ENCODE results near the gene FAT1.

The FAT1 gene

DNA sequence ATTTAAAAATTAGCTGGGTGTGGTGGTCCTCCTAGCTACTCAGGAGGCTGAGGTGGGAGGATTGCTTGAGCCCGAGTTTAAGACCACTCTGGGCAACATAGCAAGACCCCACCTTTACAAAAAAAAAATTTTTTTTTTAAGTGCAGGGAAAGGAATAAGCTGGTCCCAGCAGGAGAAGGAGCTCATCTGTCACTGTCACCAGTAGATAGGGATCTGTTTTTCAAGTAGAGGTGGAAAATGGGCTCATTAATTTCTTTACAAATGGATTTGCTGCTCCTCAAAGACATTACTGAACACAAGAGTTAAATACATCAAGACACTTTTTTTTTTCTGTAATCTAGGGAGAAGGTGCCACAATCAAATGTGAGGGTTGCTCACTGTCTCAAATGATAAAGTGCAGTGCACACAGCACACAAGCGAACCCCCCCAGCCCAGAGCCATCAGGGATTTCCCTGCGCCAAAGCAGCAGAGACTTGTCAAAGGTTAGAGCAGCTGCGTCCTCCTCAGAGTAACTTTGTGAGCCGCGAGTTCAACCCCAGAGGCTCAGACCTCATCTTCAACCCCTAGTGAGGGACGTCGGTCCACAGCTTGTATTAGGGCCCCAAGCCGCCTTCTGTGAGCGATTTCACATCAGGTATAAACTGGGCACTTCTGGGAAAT, 154.0 kb downstream of the FAT1 start:
- DNase-seq (ENCODE audit: low read depth), result no peak

GRCh38 chr4:186566068-186566467, 157.6 kb downstream of the FAT1 start:
- no peak for DNase-seq (ENCODE audit: low read depth)

DNA sequence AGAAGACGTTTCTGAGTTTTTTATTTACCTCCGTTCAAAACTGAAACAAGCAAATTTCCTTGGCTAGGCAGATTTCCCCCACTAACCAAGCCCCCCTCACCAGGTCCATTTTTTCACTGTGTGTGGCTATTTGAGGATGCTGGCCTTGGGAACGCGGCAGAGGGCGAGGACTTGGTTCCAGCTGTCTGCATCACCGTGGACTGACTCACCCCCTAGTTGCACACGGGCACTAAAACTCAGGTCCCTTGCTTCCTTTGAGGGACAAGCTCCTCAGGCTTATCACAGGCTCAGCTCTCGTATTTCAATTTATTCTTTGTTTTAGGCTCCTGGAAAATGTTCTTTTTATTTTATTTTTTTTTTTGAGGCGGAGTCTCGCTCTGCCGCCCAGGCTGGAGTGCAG, 159.9 kb downstream of the FAT1 start:
- DNase-seq (ENCODE audit: low read depth), result no peak

DNA sequence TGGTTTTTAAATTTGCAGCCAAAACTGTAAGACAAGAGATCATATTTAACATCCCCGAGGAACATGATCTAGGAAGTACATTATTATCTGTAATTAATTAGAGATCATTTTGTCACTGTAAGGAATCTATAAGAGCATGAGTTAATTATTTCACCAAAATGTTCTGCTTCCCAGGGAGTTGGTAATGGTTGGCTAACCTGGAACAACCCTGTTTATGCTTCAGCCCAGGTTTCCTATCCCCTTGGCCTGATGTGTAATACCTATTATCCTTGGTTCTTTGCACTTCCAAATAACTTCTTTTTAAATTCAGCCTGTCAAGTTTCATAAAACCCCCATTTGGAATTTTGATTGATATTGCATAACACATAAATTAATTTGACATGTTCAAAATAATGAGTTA, 161.9 kb downstream of the FAT1 start:
- no peak for DNase-seq (ENCODE audit: low read depth)

- no peak for DNase-seq (ENCODE audit: low read depth)
These were observed 163.0 kb downstream of the FAT1 start for GRCh38 chr4:186560647-186561046.

DNA sequence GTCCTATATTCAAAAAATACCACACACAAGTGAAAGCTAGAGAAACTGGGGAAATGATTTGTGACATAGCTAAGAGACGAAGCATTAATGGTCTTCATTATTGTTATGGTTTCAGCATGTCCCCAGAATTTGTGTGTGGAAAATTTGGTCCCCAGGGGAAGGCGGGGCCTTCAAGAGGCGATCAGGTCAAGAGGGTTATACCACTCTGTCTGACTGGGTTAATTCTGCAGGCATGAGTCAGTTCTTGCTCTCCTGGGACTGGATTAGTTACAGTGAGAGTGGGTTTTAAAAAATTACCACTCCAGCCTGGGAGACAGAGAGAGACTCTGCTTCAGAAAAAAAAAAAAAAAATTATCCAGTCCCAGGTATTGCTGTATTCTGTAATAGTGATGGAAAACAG, 166.2 kb downstream of the FAT1 start:
- DNase-seq (ENCODE audit: low read depth), result peak; percentile 41

DNA sequence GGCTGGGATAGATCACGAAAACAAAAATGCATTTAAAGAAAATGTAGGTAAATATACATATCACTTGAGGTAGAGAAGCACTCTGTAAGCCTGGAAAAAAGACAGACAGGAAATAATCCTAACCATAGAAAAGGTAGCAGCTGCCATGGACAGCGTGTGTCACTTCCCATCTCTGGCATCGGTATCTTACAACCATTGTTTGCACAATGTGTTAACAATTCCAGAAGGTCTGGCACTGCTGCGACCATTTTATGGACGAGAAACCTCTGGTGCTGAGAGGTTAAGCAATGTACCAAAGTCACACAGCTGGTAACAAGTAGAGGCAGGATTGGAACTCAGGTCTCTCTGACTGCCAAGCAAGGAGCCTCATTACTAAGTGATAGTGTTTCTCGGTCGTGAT, 166.6 kb downstream of the FAT1 start:
- peak; percentile 20 for DNase-seq (ENCODE audit: low read depth)

DNA sequence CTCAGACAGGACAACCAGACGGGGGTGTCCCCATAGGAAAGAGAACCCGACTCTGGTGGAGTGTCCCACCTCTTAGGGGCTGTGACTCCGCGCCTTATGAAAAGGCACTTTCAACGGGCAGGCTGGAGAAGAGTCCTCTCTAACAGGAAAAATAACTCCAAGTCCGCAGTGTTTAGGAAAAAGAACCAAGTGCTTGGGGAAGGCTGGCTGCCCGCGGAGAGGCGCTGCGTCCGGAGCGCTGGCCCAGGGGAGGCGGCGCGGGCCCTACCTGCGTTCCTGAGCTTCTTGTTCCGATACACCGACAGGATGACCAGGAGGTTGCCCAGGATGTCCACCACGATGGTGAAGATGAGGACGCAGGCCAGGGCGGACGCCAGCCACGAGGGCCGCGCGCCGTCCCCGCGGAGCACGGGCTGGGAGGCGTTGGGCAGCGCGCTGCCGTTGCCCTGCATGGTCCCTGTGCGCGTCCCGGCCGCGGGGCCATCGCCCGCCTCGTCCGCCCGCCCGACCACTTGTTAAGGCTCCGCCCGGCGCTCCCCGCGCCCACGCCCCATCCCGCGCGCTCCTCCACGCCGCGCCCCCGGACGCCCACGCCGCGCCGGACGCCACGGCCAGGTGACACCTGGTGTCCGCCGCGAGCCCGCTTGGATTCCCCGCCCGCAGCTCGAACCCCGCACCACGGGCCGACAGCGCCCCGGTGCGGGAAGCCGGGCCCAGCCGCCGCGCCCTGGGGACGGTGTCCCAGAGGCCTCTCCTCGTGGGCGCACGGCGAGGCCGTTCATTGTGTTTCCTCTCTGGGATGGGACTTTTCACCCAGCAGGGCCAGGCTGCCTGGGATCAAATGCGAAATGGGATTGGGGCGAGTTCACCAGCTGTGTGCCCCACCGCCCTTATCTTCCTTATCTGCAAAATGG, 168.5 kb downstream of the FAT1 start, which contains the start of gene MTNR1A:
MTNR1A (minus strand) TSS at position 654 of the 914 bp plus-strand sequence; CDS start at position 452, 202 bp downstream.
- DNase-seq (ENCODE audit: low read depth), result no peak

DNA sequence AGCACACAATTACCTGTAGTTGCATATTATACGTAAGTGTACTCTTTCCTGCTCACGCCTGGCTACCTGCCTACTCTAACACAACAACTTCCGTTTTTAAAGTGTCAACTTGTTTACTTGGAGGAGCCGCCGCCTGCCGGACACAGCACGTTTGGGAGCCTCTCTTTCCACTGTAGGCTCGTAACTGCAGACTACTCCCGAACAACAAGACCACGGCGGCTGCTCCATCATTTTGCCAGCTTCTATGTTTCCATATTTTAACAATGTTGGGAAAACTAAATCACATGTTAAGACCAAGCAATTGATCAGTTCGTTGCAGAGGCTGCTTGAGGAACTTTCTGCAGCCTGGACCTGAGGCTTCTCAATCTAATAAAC, 169.1 kb downstream of the FAT1 start:
- DNase-seq (ENCODE audit: low read depth), result no peak

DNA sequence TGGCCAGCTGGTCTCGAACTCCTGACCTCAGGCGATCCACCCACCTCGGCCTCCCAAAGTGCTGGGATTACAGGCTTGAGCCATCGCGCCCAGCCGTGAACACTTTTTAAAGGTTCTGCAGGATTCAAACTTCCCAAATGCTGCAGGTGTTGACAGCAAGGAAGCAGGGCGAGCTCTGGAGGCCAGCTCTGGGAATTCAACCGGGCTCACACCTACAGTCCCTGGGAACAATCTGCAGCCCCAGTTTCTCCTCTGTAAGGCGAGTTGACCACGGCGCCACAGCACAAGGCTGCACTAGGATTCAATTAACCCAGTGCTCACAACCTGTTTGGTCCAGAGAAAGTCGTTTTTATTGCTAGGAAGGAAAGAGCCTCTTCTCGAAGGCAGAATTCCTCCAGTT, 169.9 kb downstream of the FAT1 start:
- no peak for DNase-seq (ENCODE audit: low read depth)

- no peak for DNase-seq (ENCODE audit: low read depth)
These were observed 171.8 kb downstream of the FAT1 start for GRCh38 chr4:186551849-186552248.

DNA sequence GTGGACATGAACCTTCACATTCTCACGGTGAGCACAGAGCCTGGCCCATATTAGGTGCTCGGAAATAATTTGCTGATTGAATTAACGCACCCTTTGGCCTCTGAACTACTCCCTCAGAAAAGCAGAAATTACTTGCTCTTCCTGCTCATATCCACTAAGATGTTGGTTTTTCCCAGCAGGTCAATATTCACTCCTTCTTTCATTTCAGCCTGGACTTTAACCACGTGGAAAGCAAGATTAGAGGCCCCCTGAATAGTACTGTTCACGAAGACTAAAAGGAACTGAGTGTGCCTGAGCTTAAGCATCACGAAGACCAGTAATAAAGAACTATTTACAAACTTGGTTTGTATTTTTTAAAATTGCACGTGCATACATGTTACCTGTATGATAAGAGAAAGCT, 178.2 kb downstream of the FAT1 start:
- DNase-seq (ENCODE audit: low read depth), result no peak

- DNase-seq (ENCODE audit: low read depth), result no peak
These were observed 180.4 kb downstream of the FAT1 start for GRCh38 chr4:186543206-186543605.

- no peak for DNase-seq (ENCODE audit: low read depth)
These were observed 181.9 kb downstream of the FAT1 start for GRCh38 chr4:186541801-186542200.

DNA sequence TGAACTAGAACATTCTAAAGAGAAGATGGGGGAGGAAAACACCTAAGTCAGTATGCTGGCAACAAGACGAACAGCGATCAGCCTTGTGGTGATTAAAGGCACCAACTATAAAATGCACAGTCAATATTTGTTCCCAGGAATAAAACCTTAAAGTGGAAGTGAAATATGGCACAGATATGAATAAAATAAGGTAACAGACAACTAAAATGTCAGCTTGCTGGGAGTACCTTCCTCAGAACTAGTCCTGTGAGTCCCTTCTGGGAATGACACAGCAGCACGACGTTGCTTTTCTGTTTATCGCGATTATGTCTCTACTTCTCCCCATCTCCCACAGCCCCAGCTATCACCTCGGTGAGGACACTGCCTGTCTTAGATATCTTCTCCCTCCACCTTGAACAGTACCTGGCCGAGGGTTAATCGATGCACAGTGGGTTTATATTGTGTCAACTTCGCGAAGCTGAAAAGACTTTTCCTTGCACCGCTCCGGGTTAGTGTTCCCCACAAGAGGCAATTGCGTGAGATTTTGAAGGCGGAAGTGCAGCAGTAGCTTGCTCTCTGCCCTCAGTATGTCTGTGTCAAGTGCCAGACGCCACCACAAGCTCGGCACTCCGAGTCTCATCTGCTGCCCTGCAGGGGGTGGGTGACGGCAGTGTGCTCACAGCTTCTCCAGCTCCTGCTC, 185.7 kb downstream of the FAT1 start:
- no peak for DNase-seq (ENCODE audit: low read depth)

Data from HS-5 (cell line).